Endodermal cell (in vitro differentiated cells): ENCODE results near the gene SETMAR. TPM values are rescaled to one million over a fixed set of nuclear protein-coding genes. Genes with fewer than 3 reads are reported as not detected.

ENCODE experiments used
- DNase-seq: peaks from one replicate; pipeline ENCODE4 v3.0.0-alpha.2; 2017
- H3K27ac ChIP-seq: 2 replicates; pipeline ENCODE4 v1.5.1; 2013; ENCODE audit warnings: mild to moderate bottlenecking, low read depth, low read length, moderate library complexity
- H3K27me3 ChIP-seq: 2 replicates; pipeline ENCODE4 v1.6.1; 2013; ENCODE audit warnings: mild to moderate bottlenecking, low read length, moderate library complexity; ENCODE audit not compliant: insufficient read depth, control insufficient read depth, poor library complexity, severe bottlenecking
- H3K36me3 ChIP-seq: 2 replicates; pipeline ENCODE4 v1.7.0; 2013; ENCODE audit warnings: mild to moderate bottlenecking, low read length, moderate library complexity; ENCODE audit not compliant: control insufficient read depth, insufficient read depth
- H3K4me1 ChIP-seq: one replicate; pipeline ENCODE4 v1.7.0; 2013; ENCODE audit warnings: low read length; ENCODE audit not compliant: control insufficient read depth, insufficient read depth
- H3K4me3 ChIP-seq: 2 replicates; pipeline ENCODE4 v1.5.1; 2013; ENCODE audit warnings: mild to moderate bottlenecking, low read length, moderate library complexity
- H3K9ac ChIP-seq: 2 replicates; pipeline ENCODE4 v1.6.1; 2013; ENCODE audit warnings: mild to moderate bottlenecking, low read length, moderate library complexity; ENCODE audit not compliant: poor library complexity, severe bottlenecking; ENCODE audit errors: extremely low read depth
- H3K9me3 ChIP-seq: 2 replicates; pipeline ENCODE4 v1.6.1; 2013; ENCODE audit warnings: mild to moderate bottlenecking, low read length, moderate library complexity; ENCODE audit not compliant: control insufficient read depth
- H3K27ac Mint-ChIP-seq: 2 replicates; pipeline ENCODE4 v1.8.0; 2020; ENCODE audit warnings: mixed read lengths
- H3K27me3 Mint-ChIP-seq: 2 replicates; pipeline ENCODE4 v1.8.0; 2021; ENCODE audit warnings: mild to moderate bottlenecking, mixed read lengths; ENCODE audit not compliant: insufficient read depth
- H3K36me3 Mint-ChIP-seq: 2 replicates; pipeline ENCODE4 v1.8.0; 2020; ENCODE audit warnings: low read depth, mixed read lengths
- H3K4me1 Mint-ChIP-seq: 2 replicates; pipeline ENCODE4 v1.8.0; 2020; ENCODE audit warnings: mixed read lengths
- H3K4me3 Mint-ChIP-seq: 2 replicates; pipeline ENCODE4 v1.8.0; 2020; ENCODE audit warnings: mild to moderate bottlenecking, moderate library complexity, mixed read lengths
- H3K9me3 Mint-ChIP-seq: 2 replicates; pipeline ENCODE4 v1.8.0; 2020; ENCODE audit warnings: mild to moderate bottlenecking, mixed read lengths
- CTCF ChIP-seq: fragments of 200-600 bp; sonication (generic); conservative IDR thresholded peaks from 2 replicates; pipeline ENCODE4 v1.5.0; 2021; ENCODE audit warnings: antibody characterized with exemption, mild to moderate bottlenecking
- WGBS, 2 experiments: methylation state at CpG; one replicate each; pipeline versions ENCODE4 v1.1.5 to v1.1.7; 2013; ENCODE audit warnings: missing lambda C conversion rate in 2 of 2, mixed read lengths in 1 of 2; ENCODE audit not compliant: insufficient coverage in 1 of 2, insufficient read length in 1 of 2; 5-methylcytosine and 5-hydroxymethylcytosine counted together
- total RNA-seq, 2 donors: library from RNA; stranded (reverse); fragmentation: NEBNext Ultra II Directional in 1 of 2; extraction: Animal tissue kit (Norgen Biotek cat#: 25700) in 1 of 2; gene quantifications; 2 replicates in 1 of 2; 3 replicates in 1 of 2; pipeline ENCODE4 v1.2.1, GENCODE V29; 2021

The SETMAR gene
- total RNA-seq, 2 donors from 2014 or later = 18.8 to 20.9 TPM

GRCh38 chr3:4306860-4307259 is 3.7 kb downstream of the SETMAR start:
- H3K4me1 ChIP-seq = peaks cover 4% of the 10 kb centered on the region
- no peak overlapping the region for H3K27ac ChIP-seq
- Mint-ChIP-seq H3K9me3 (no peaks in the 10 kb centered on the region), H3K27me3 (no peaks in the 10 kb centered on the region), H3K4me1 (peaks cover 42% of the 10 kb centered on the region), H3K4me3 (no peak overlapping the region), H3K36me3 (peaks cover 21% of the 10 kb centered on the region), H3K27ac (no peak overlapping the region)
- TF ChIP-seq CTCF = no peak
- H3K9ac ChIP-seq = no peak overlapping the region
- H3K4me3 ChIP-seq = no peak overlapping the region
- no peaks in the 10 kb centered on the region for H3K27me3 ChIP-seq
- no peaks in the 10 kb centered on the region for H3K9me3 ChIP-seq
- 95 to 100% methylated on average over 2 of the region's 2 CpGs for WGBS, 2 experiments
- H3K36me3 ChIP-seq = peaks cover 11% of the 10 kb centered on the region
- DNase-seq = no peak

DNA sequence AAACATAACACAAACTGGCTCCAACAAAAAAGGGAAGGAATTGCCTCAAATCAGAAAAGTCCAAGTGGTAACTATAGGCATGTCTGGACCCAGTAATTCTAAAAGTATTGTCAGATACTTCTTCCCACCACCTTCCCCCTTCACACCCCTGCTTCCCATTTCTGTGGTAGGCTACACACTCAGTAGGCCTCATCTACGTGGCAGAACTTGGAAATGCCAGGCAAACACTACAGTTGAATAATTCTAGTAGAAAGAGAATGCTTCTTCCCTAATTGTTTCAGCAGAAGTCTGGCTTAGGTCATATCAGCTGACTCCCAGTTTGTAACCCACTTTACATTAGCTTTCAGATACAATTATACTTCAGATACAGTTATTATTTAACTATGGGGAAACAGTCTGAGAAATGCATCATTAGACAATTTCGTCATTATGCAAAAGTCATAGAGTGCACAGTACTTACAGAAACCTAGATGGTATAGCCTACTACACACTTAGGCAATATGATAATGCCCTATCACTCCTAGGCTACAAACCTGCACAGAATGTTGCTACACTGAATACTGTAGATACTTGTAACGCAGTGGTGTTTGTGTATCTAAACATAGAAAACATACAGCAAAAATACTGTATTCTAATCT is 6.4 kb downstream of the SETMAR start:
- H3K27ac Mint-ChIP-seq = no peak overlapping the region
- H3K9me3 Mint-ChIP-seq = no peaks in the 10 kb centered on the region
- H3K4me3 Mint-ChIP-seq = no peak overlapping the region
- Histone ChIP-seq H3K9me3 (no peaks in the 10 kb centered on the region), H3K36me3 (peaks cover 27% of the 10 kb centered on the region), H3K4me3 (no peak overlapping the region), H3K27me3 (no peaks in the 10 kb centered on the region), H3K9ac (no peak overlapping the region), H3K4me1 (peaks cover 4% of the 10 kb centered on the region), H3K27ac (no peak overlapping the region)
- TF ChIP-seq CTCF = no peak
- WGBS, 2 experiments = 83 to 100% methylated on average over 1 to 3 of the region's 3 CpGs
- H3K27me3 Mint-ChIP-seq = no peaks in the 10 kb centered on the region
- H3K36me3 Mint-ChIP-seq = peaks cover 29% of the 10 kb centered on the region
- H3K4me1 Mint-ChIP-seq = peaks cover 30% of the 10 kb centered on the region
- DNase-seq = no peak

GRCh38 chr3:4310971-4311370 is 7.8 kb downstream of the SETMAR start:
- H3K9ac ChIP-seq = no peak overlapping the region
- DNase-seq = no peak
- H3K27ac Mint-ChIP-seq = no peak overlapping the region
- TF ChIP-seq CTCF = no peak
- H3K4me3 ChIP-seq = no peak overlapping the region
- H3K4me1 ChIP-seq = peaks cover 4% of the 10 kb centered on the region
- no peaks in the 10 kb centered on the region for H3K9me3 Mint-ChIP-seq
- no peaks in the 10 kb centered on the region for H3K27me3 ChIP-seq
- H3K9me3 ChIP-seq = no peaks in the 10 kb centered on the region
- 65 to 80% methylated on average over 3 of the region's 3 CpGs for WGBS, 2 experiments
- H3K36me3 Mint-ChIP-seq = peaks cover 35% of the 10 kb centered on the region
- H3K4me1 Mint-ChIP-seq = peaks cover 19% of the 10 kb centered on the region
- peaks cover 27% of the 10 kb centered on the region for H3K36me3 ChIP-seq
- no peak overlapping the region for H3K4me3 Mint-ChIP-seq
- no peak overlapping the region for H3K27ac ChIP-seq
- no peaks in the 10 kb centered on the region for H3K27me3 Mint-ChIP-seq
